GM19193 (cell line): ENCODE measurements around the gene ASTN2.

Source experiments
- POLR2A ChIP-seq: IDR thresholded peaks from 4 replicates; pipeline ENCODE4 v1.6.1; 2011; ENCODE audit not compliant: insufficient read depth, insufficient read length; ENCODE audit errors: extremely low read depth

Gene ASTN2

GRCh38 chr9:117354997-117355396 is 59.9 kb downstream of the ASTN2 start:
- TF ChIP-seq POLR2A = no peak

- TF ChIP-seq POLR2A = no peak
These were observed 60.5 kb downstream of the ASTN2 start for GRCh38 chr9:117354244-117354847.

- TF ChIP-seq POLR2A = no peak
These were observed 69.8 kb downstream of the ASTN2 start for GRCh38 chr9:117344892-117345660.

- no peak for TF ChIP-seq POLR2A
These were observed 71.4 kb downstream of the ASTN2 start for GRCh38 chr9:117343427-117343826.

GRCh38 chr9:117341151-117341550 is 73.7 kb downstream of the ASTN2 start:
- TF ChIP-seq POLR2A = no peak

- no peak for TF ChIP-seq POLR2A
These were observed 74.4 kb downstream of the ASTN2 start for GRCh38 chr9:117340422-117340821.

GRCh38 chr9:117335837-117336433 is 78.9 kb downstream of the ASTN2 start:
- no peak for TF ChIP-seq POLR2A

GRCh38 chr9:117334101-117334500 is 80.8 kb downstream of the ASTN2 start:
- TF ChIP-seq POLR2A = no peak

- TF ChIP-seq POLR2A = no peak
These were observed 89.0 kb downstream of the ASTN2 start for GRCh38 chr9:117325831-117326230.

- no peak for TF ChIP-seq POLR2A
These were observed 89.6 kb downstream of the ASTN2 start for GRCh38 chr9:117325110-117325731.

GRCh38 chr9:117323390-117323789 is 91.5 kb downstream of the ASTN2 start:
- no peak for TF ChIP-seq POLR2A

GRCh38 chr9:117317192-117317591 is 97.7 kb downstream of the ASTN2 start:
- no peak for TF ChIP-seq POLR2A

- TF ChIP-seq POLR2A = no peak
These were observed 99.6 kb downstream of the ASTN2 start for GRCh38 chr9:117315236-117315635.

GRCh38 chr9:117313989-117314388 is 100.9 kb downstream of the ASTN2 start:
- TF ChIP-seq POLR2A = no peak

- no peak for TF ChIP-seq POLR2A
These were observed 107.2 kb downstream of the ASTN2 start for GRCh38 chr9:117307701-117308100.
